ENCODE results near the gene KCNN2.
"Not testable (repeated sequence)": the region's sequence is repeated elsewhere in the genome, so short reads cannot be mapped to it uniquely, and the experiment has no call there.

The KCNN2 gene

DNA sequence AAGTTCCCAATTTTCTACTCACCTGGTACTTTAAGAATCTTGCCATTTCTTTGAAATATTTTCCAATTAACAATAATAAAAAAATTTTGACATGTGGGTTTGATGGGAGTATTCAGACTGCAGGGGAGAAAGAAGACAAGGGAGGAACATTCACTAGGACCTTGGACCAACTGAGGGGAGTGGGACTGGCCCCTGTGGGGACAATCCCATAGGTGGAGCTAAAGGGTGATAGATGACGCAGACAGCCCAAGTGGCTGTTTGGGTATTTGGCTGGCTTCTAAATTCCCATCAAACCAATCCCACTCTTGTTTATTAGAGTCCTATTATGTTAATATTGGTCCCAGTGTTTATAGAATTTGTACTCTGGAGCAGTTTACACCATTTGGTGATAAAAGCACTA is 65.3 kb downstream of the KCNN2 start:
- no peak for DNase-seq

DNA sequence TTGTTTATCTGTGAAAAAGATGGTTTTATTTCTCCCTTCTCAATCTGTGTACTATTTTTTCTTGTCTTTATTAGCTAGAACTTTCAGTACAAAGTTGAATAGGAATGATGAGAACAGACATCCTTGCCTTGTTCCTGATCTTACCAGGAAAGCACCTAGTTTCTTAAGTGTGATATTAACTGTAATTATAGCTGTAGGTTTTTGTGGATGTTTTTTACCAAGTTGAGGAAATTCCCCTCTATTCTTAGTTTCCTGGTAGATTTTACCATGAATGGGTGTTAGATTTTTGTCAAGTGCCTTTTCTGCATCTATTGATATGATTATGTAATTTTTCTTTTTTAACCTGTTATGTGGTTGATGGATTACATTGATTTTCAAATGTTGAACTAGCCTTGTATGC is 68.7 kb downstream of the KCNN2 start:
- DNase-seq = no peak

DNA sequence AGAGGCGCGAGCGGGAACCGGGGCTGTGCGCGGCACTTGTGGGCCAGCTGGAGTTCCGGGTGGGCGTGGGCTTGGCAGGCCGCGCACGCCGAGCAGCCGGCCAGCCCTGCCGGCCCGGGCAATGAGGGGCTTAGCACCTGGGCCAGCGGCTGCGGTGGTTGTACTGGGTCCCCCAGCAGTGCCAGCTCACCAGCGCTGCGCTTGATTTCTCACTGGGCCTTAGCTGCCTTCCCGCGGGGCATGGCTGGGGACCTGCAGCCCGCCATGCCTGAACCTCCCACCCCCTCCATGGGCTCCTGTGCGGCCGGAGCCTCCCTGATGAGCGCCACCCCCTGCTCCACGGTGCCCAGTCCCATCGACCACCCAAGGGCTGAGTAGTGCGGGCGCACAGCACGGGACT is 70.8 kb downstream of the KCNN2 start:
- not testable (repeated sequence) for DNase-seq

DNA sequence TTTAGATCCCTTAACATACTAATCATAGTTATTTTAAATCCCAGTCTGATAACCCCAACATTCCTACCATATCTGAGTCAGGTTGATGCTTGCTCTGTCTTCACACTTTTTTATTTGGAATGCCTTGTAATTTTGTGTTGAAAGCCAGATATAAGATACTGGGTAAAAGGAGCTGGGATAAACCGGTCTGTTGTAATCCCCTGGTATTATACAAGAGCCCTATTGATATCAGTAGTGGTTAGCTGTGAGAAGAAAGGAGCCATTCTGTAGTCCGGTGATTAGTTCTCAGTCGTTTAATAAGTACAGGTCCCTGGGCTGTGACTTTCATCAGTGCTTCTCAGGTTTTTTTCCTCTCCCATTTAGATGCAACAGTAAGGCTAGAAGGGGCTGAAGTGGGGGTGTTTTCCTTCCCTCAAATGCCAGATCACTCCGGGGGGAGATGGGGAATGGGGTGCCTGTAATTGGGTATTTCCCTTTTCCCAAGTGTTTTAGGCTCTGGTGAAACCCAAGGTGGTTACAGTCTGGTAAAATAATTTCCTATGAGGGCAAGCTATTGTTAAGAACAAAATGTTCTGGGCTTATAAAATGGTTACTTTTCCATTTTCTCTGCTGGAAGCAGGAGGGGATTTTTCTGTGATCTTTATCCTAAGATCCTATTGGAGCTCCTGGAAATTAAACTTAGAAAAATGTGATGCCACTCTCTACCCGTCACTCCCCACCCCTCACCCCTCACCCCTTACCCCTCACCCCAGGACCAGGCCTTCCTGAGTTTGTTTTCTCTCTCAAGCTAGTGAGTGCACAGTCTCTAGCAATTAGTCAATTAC is 72.7 kb downstream of the KCNN2 start:
- no peak for DNase-seq

DNA sequence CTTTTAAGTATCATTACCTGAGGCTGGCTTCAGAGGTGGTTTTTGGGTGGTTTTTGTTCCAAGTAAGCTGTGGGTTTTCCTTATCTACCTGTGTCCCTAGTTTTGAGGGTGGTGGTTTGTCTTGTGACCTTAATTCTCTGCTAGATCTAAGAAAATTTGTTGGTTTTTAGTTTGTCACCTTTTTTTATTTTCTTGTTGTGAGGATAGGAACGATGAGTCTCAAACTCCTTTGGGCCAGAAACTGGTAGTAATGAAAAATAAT is 73.3 kb downstream of the KCNN2 start:
- no peak for DNase-seq

DNA sequence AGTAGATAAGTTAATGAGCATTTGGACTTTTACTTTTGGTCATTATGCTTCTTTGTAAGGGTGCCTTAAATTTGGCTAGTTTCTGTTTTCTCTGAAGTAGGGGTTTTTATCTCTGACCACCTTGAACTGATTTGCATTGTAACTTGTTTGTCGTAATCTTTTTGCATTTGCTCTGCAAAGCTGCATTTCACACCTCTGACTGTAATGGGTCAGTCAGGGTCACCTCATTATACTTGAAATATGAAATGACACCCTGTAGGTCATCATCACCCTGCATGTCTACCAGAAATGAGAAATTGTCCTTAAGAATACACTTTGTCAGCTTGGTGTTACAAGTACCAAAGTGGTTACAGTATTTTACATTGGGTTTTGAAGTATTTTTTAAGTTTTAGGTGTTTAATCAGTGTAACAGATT is 74.0 kb downstream of the KCNN2 start:
- DNase-seq = no peak

DNA sequence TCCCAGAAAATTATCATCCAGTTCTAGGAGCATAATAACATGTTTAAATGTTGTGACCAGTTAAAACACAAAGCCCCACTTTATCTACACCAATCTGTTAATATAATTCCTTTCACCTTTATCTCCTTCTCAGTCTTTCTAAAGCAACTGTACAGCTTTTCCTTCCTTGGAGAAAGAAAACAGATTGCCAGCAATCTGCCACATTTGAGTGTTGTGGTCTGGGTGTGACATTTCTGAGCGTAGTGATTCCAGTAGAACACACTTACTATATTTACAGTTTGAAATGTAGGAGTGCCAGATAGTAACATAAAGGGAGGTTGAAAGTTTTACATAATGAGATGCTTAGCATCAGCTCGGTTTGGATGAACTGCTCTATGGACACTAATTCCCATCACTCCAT is 76.1 kb downstream of the KCNN2 start:
- no peak for DNase-seq

DNA sequence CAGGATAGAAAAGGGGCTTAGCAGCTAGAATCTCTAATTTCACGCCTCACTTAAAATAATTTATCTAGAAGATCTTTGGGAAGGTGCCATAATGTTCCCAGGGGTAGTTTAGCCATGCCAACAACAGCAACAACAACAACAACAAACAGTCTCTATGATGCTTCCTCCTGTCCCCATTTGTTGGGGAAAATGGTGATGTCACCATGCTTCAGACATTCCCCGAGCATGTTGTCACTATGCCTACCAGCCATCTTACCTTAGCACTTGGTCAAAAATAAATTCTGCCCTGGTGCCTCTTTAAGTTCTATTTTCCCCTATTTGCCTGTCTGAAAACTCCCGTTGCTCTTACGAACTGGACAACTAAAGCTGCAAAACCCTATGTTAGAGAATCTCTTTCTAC is 76.6 kb downstream of the KCNN2 start:
- DNase-seq = no peak

DNA sequence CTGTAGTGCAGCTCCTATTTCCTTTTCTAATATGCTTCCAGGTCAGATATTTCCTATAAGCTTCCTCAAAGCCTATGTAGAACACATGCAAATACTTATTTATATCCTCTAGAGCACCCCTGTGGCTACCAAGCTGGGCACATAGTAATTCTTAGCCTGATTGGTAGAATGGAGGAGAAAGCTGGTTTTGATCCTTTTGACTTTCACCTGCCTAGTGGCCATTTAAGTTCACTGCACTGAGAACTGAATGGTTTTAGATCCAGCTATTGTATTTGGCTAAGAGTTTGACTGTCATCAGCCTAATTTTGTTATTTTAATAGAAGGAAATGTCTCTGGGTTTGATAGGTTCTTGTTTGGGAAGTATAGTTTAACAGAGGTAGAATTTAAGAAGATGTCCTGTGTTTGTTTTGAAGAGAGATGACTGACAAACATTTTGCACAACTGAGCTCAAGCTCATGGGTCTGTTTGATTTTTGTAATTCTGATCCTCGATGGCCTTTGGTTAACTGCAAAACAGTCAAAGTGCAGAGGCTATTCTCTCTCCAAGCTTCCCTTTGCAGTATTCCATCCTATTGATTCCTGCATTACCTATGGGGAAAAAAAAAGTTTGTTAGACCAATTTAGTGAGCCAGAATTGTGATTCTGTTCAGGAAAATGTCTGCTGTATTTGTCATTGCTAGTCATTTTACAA is 85.4 kb downstream of the KCNN2 start:
- no peak for DNase-seq

DNA sequence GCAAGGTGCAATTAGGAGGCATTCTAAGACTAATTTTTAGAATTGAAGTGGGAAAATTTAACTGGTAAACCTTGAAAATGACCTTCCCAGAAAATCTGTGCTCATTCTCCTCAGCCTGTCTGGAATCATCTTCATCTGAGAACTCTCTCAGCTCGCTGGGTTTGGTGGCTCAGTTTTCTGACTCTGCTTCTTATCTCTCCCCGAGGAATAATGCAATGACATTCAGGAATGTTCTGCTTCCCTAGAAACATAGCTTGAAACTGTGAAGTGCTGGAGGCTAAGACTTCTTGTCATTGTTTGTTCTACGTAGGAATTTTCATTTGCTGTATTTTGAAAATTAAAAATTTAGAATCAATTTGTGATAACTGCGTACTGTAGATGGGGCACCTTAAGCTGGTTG is 86.6 kb downstream of the KCNN2 start:
- no peak for DNase-seq

DNA sequence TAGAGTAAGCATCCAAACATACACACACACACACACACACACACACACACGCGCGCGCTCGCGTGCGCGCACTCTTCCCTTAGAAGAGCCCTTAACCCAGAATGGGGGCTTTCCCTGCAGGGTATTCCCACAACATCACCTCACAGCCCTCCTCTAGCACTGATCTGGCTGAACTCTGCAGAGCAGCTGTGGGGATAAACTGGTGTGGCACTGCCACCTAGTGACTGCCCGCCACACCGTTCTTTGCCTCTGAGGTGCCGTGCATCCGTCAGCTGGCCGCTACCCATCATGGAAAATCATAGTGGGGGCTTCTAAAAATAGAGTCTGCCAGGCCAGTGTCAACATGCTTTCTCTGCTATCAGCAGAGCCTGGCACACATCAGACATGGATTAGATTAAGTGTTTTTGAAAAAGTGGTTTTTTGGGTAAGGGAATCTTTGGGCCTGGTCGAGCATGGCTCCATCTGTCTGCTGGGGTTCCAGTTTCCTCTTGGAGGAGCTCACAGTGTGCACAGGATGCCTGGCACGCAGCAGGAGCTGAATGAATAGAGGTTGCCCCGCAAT is 88.1 kb downstream of the KCNN2 start:
- DNase-seq = peak; percentile 48

DNA sequence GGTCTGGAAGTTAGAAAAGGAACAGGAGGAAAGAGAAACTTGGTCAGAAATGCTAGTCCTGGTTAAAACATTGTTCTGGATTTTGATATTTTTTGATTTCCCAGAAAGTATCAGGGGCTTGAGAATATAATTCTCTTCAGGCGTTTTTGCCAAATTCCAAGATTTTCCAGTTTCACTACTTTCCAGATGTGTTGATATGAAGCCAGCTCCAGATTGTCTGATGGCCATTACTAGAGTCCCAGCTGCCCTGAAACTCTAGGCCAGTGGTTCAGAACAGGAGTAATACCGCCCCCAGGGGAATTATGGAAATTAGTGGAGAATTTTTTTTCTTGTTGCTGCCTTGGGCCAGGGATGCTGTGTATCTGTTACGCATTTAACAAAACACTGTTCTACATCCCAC is 88.6 kb downstream of the KCNN2 start:
- DNase-seq = no peak

DNA sequence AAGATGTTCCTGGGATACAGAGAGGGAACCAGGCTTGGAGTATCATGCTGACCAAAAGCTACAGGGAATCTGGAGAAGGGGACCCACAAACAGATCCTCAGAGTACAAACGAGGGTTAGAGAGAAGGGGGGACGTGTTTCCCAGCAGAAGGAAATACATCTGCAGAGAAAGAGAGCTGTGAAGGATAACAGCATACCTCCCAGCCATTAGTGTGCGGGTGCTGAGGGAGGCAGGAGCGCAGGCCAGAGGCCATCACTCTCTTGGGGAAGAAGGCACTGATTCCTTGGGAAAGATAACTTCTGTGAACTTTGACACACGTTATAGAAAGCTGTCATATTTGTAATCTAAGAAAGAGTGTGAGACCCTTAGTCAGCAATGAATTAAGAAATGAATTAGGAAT is 96.9 kb downstream of the KCNN2 start:
- no peak for DNase-seq

DNA sequence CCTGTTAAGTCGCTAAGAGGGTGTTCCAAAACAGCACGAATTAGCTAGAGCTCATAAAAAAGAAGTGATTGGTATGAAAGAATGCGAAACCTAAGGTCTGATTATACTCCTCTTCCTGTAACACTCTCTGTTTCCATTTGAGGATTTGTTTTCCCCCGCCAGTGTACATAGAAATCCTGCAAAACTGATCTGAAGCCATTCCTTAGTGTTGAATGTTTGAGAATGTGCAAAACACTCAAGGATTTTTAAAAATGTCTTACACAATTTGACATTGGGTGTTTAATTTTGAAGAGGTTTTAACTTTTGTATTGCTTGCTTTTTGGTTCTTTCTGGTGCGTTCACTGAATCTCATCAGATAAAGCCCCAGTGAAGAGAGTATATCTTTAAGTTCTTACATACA is 105.3 kb downstream of the KCNN2 start:
- no peak for DNase-seq

DNA sequence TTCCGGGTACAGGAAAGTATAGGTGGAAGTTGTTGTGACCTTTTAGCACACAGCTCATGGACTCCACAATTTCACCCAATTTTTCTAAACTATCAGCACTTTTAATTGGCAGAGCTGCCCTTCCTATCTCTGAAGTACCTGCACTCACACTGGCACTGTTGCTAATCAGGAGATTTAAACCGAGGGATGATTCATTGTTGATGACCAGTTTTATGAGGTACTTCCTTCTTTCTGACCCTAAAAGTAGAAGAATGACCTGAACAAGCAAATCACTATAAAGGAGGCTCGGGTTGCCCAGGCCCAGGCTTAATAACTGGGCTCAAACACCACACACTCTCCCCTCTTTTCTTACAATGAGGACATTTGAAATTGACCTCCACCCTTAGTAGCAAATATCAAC is 105.9 kb downstream of the KCNN2 start:
- DNase-seq = no peak

DNA sequence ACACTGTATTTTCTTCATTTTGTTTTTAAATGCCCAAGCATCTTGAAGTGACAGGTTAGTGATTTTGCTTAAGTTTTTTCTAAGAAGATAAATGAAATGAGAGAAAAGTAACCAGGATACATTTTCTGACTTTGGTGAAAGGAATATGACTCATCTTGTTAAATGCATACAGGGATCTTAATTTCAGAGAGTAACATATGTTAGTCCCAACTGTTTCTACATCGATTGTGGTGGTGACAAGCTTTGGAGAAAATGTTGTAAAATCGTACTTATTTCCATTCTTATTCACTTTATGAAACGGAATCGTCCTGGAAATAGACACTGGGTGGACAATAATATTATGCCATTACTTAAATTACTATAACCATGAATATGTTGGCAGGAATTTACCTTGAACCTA is 107.5 kb downstream of the KCNN2 start:
- no peak for DNase-seq

DNA sequence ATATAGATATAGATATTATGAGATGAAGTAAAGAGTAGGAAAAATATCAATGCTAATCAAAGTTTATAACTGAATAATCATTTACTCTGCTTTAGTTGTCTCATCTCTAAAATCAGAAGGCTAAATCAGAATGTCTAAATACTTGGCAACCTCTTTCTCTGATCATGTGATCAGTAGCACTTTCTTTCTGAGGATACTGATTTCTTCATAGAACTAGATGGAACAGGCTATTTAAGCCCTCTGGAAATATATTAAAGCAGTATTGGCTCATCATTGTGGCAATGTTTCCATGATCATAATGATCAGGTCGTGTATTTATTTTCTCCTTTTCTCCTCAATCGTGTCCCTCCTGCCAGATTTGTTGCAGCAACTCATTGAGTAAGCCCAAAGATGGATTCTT is 109.7 kb downstream of the KCNN2 start:
- DNase-seq = no peak

DNA sequence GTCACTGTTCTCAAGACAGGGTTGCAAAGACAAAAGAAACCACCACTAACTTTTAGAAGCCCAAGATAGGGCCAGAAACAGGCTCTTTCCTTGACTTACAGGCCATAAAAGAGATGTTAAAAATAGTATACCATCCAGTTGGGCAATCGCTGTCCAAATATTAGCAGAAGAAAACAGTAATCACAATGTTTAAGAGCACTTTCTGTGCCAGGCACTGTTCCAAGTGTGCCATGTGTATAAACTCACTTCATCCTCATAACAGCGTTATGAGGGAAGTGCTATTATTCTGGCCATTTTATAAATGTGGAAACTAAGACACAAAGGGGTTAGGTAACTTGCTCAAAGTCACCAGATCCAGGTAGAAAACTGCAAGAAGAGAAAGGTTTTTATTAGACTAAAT is 111.7 kb downstream of the KCNN2 start:
- no peak for DNase-seq

DNA sequence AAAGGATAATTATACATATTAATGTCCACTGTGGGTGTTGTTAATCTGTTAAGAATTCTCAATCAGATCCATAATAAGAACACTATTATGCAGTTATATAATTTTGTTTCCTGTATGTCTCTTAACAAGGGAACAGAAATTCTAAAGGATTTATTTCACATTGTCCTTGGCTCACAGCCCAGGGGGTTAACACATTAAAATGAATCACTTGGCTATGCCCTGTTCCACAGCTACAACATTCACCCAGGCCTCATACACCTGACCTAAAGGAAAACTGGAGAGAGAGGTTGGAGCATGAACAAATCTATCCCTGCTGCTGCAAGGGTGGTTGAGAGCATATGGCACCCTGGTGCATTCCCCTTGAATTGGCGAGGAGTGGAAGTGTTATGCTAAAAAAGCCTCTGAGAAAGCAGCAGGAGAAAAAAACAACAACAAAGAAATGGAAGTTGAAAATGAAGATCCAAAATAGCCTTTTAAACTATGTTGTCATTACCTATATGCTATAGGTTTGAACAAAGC is 116.0 kb downstream of the KCNN2 start:
- no peak for DNase-seq

DNA sequence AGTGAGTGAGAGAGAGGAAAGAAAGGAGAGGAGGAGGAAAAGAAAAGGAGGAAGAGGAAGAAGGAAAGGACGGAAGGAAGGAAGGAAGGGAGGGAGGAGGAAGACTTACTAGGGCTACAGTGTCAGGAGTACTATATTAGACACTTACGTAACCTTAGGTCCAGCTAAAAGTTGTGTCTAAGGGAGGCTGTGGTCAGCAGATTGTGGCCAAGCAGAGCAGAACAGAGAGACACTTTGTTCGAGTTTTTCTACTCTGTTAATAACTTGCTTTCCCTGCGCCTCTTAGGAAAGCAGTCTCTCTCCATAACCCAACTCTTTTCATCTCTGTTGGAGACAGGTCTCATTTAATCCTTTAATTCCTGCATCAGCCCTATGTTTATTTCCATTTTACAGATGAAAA is 138.9 kb downstream of the KCNN2 start:
- no peak for DNase-seq

DNA sequence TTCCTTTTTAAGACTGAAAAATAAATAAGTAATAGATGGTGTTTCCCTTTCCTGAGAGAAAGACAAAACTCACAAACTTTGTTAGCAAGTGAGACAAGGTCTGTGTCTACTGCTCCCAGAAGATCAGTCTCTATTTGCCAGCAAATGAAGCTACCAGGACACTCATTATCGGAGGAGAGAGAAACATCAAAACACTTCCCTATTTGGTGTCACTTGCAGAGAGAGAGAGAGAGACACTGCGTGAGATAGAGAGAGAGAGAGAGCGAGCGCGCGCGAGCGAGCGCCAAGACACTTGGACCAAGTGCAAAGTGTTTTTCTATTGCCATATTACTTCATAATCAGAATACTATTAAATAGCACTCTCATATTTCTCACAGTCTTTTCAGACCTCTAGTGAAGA is 142.7 kb downstream of the KCNN2 start:
- DNase-seq = no peak

DNA sequence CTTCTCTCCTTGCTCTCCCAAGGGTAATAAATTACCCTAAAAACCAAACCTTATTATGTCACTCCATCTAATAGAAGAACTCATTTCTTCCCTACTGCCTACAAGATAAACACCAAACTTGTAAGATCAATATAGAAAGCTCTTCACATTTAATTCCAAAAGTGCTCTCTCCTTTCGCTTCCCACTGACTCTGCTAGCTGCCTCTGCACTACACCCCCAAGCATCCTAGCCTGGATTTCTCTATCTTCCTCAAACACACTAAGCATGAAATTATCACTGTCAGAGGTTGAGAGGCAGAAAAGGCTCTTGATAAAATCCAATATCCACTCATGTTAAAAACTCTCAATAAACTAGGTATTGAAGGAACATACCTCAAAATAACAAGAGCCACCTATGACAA is 162.4 kb downstream of the KCNN2 start:
- no peak for DNase-seq

DNA sequence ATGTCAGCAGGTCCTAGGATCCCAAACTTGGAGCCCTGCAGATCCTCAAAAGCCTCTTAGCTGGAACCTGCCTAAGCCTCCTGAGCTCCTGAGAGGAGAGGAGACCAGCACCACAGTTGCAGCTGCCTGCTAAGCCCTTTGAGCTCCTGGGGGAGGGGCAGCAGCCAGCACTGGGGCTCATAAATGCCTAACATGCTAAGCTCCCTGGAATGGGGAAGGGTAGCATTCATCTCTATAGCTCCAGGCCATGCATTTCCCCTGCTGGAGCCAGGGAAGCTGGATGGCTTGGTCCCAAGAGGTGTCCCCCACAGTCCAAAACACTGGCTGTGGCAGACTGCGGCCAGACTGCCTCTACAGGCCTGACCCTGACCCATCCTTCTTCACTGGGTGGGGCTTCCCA is 182.7 kb downstream of the KCNN2 start:
- DNase-seq = no peak
